Keratinocyte (primary cell): Measurements from ENCODE around the gene TRDN. TPM values are rescaled to one million over a fixed set of nuclear protein-coding genes. Genes with fewer than 3 reads are reported as not detected.

Source experiments
- DNase-seq: peaks from one replicate; pipeline ENCODE4 v3.0.0-alpha.2; 2011; ENCODE audit warnings: low read depth, missing footprints, low spot score
- FAIRE-seq: peaks from 2 replicates; lab custom pipeline; 2011; peaks lifted over from hg19 to GRCh38; lab: Jason Lieb, UNC
- H2AFZ ChIP-seq: 2 replicates; pipeline ENCODE4 v1.6.0; 2012; ENCODE audit warnings: low read length, control low read depth, inconsistent platforms; ENCODE audit not compliant: control insufficient read depth
- H3K27ac ChIP-seq: 2 replicates; pipeline ENCODE4 v1.5.1; 2011; ENCODE audit warnings: low read length; ENCODE audit not compliant: control insufficient read depth, insufficient read depth
- H3K27me3 ChIP-seq: 3 replicates; pipeline ENCODE4 v1.6.0; 2011; ENCODE audit warnings: low read length; ENCODE audit not compliant: control insufficient read depth, insufficient read depth; ENCODE audit errors: extremely low read depth
- H3K36me3 ChIP-seq, 2 experiments: 2 replicates in 1 of 2; 3 replicates in 1 of 2; pipeline ENCODE4 v1.5.1; 2011; ENCODE audit warnings: low read length in 2 of 2, mild to moderate bottlenecking in 1 of 2; ENCODE audit not compliant: control insufficient read depth in 2 of 2, insufficient read depth in 2 of 2; ENCODE audit errors: extremely low read depth in 1 of 2
- H3K4me1 ChIP-seq: 3 replicates; pipeline ENCODE4 v1.5.1; 2011; ENCODE audit warnings: low read length; ENCODE audit not compliant: control insufficient read depth, insufficient read depth; ENCODE audit errors: extremely low read depth
- H3K4me2 ChIP-seq: 3 replicates; pipeline ENCODE4 v1.6.0; 2011; ENCODE audit warnings: low read depth, low read length; ENCODE audit not compliant: control insufficient read depth, insufficient read depth; ENCODE audit errors: extremely low read depth
- H3K4me3 ChIP-seq, 3 experiments: fragments of 200-600 bp in 1 of 3; sonication (generic) in 1 of 3; 2 replicates in 2 of 3; 3 replicates in 1 of 3; pipeline ENCODE4 v1.5.1; 2011 to 2016; ENCODE audit warnings: low read length in 3 of 3, mild to moderate bottlenecking in 3 of 3, control low read depth in 2 of 3, inconsistent platforms in 1 of 3, low read depth in 1 of 3, mixed read lengths in 1 of 3, mixed run types in 1 of 3, moderate library complexity in 1 of 3; ENCODE audit not compliant: control insufficient read depth in 2 of 3, insufficient read depth in 2 of 3; ENCODE audit errors: extremely low read depth in 1 of 3
- H3K79me2 ChIP-seq: 2 replicates; pipeline ENCODE4 v1.6.0; 2012; ENCODE audit warnings: low read length; ENCODE audit not compliant: control insufficient read depth, insufficient read depth
- H3K9ac ChIP-seq: 3 replicates; pipeline ENCODE4 v1.6.0; 2011; ENCODE audit warnings: low read length; ENCODE audit not compliant: control insufficient read depth, insufficient read depth; ENCODE audit errors: extremely low read depth
- H3K9me1 ChIP-seq: 3 replicates; pipeline ENCODE4 v1.6.0; 2011; ENCODE audit warnings: low read length; ENCODE audit not compliant: control insufficient read depth, insufficient read depth; ENCODE audit errors: extremely low read depth
- H3K9me3 ChIP-seq: 2 replicates; pipeline ENCODE4 v1.5.1; 2012; ENCODE audit warnings: low read depth, low read length; ENCODE audit not compliant: control insufficient read depth
- H4K20me1 ChIP-seq: 3 replicates; pipeline ENCODE4 v1.6.0; 2011; ENCODE audit warnings: low read length; ENCODE audit not compliant: control insufficient read depth, insufficient read depth; ENCODE audit errors: extremely low read depth
- EZH2 ChIP-seq: IDR thresholded peaks from one replicate; pipeline ENCODE4 v1.6.1; 2012; ENCODE audit warnings: inconsistent platforms, mild to moderate bottlenecking, low read length, moderate library complexity
- dilution Hi-C: fragments of 300-500 bp; cut with MboI; formaldehyde crosslinking; loops from one replicate; pipeline ENCODE4 v1.7.0; 2020; ENCODE audit warnings: low sequenced_read_pairs; ENCODE audit not compliant: extremely low pct_ligation_motif_present
- polyA plus RNA-seq, 5 experiments: library from polyadenylated mRNA; depleted of rRNA in 3 of 5; stranded (reverse) in 3 of 5; stranded (forward) in 1 of 5; unstranded in 1 of 5; fragments of >200 nt; gene quantifications; 1 replicate in 1 of 5; 2 replicates in 3 of 5; 3 replicates in 1 of 5; pipeline versions ENCODE4 v1.2.1 to v1.2.3, GENCODE V29; 2011 to 2012; ENCODE audit warnings: missing spikeins in 2 of 5, low read depth in 1 of 5, low replicate concordance in 1 of 5
- TF ChIP-seq, protein P1 (sequence below), 3 experiments: IDR thresholded peaks in 1 of 3; conservative IDR thresholded peaks in 1 of 3; optimal IDR thresholded peaks in 1 of 3; 2 replicates in 2 of 3; 3 replicates in 1 of 3; pipeline versions ENCODE3 to v1.5.1; 2011; ENCODE audit warnings: low read length in 3 of 3, mild to moderate bottlenecking in 3 of 3, moderate library complexity in 2 of 3, control low read depth in 1 of 3, inconsistent platforms in 1 of 3; ENCODE audit not compliant: insufficient read depth in 2 of 3; ENCODE audit errors: extremely low read depth in 1 of 3

The TRDN gene
- polyA plus RNA-seq, 1 donor (not counting 4 experiments of a cell fraction or from before 2014, with no cell fraction given) = not detected

DNA sequence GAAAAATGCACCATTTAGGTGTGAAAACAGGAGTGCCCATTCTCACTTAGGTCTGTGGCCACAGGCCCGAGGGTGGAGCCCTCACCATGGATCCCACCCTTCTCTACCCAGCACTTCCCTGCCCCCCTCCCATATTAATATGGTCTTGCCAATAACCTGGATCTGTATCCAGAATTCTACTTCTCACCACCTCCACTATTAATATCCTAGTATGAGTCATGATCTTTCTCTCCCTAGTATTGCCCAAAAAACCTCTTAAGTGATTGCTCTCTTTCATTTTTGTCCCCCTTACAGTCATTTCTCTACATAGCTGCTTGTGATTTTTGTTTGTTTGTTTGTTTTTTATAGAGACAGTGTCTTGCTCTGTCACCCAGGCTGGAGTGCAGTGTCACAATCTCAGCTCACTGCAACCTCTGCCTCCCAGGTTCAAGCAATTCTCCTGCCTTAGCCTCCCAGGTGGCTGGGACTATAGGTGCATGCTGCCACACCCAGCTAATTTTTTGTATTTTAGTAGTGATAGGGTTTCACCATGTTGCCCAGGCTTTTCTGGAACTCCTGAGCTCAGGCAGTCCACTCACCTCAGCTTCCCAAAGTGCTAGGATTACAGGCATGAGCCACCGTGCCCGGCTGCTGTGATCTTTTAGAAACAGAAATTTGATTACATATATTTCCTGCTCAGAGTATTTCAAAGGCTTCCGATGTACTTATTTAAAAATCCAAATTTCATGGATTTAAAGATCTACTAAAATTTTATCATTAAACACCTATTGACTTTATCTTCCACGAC lies 24.5 kb upstream of the TRDN start:
- no peaks in the 10 kb centered on the region for H3K9me1 ChIP-seq

DNA sequence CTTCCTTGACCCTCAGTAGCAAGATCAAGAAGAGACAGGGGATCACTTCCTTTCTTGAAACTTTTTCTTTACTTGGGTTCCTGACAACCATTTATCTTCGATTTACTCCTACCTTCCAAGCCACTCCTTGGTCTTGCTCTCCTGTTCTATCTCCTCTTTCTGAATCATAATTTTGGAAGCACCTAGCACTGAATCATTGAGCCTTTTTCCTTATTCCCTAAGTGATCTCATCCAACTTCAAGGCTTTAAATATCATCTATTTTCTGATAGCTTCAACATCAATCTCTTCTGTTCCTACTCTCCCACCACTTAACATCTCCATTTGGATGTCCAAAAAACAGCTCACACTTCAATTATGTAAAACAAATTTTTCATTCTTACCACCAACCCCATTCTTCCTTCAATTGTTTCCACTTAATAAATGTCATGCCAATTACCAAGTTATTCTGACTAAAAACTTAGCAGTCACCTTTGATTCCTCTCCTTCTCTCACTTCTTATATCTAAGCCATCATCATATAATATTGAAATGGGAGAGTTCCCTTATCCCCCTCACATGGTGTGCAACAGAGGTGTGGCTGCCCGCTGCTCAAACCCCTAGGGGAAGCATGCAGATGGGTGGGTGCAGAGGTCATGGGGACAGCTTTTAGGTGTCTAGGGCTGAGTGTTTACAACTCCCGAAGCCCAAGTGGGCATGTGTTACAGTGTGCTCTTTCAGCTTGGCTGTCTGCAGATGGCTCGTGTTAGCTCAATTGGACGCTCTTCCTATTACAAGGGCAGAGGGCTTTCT lies 23.4 kb upstream of the TRDN start:
- H3K9ac ChIP-seq = no peak overlapping the region
- H3K27ac ChIP-seq = no peak overlapping the region
- H3K9me1 ChIP-seq = no peaks in the 10 kb centered on the region
- no peak overlapping the region for H3K4me2 ChIP-seq
- H3K9me3 ChIP-seq = no peaks in the 10 kb centered on the region
- H2AFZ ChIP-seq = no peak overlapping the region
- no peak for DNase-seq
- no peak overlapping the region for H3K4me3 ChIP-seq
- dilution Hi-C loops = no loop called here
- H3K4me1 ChIP-seq = no peaks in the 10 kb centered on the region
- no peaks in the 10 kb centered on the region for H3K36me3 ChIP-seq
- no peaks in the 10 kb centered on the region for H3K79me2 ChIP-seq
- no peak for FAIRE-seq
- TF ChIP-seq, protein P1, sequence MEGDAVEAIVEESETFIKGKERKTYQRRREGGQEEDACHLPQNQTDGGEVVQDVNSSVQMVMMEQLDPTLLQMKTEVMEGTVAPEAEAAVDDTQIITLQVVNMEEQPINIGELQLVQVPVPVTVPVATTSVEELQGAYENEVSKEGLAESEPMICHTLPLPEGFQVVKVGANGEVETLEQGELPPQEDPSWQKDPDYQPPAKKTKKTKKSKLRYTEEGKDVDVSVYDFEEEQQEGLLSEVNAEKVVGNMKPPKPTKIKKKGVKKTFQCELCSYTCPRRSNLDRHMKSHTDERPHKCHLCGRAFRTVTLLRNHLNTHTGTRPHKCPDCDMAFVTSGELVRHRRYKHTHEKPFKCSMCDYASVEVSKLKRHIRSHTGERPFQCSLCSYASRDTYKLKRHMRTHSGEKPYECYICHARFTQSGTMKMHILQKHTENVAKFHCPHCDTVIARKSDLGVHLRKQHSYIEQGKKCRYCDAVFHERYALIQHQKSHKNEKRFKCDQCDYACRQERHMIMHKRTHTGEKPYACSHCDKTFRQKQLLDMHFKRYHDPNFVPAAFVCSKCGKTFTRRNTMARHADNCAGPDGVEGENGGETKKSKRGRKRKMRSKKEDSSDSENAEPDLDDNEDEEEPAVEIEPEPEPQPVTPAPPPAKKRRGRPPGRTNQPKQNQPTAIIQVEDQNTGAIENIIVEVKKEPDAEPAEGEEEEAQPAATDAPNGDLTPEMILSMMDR (optimal IDR thresholded peaks at IDR 0.05 in 1 of 3, IDR thresholded peaks at IDR 0.05 in 1 of 3, conservative IDR thresholded peaks at IDR 0.05 in 1 of 3; ENCODE audit: extremely low read depth in 1 of 3, insufficient read depth in 2 of 3, low read length in 3 of 3) = no peak
- no peak for TF ChIP-seq EZH2
- no peaks in the 10 kb centered on the region for H4K20me1 ChIP-seq
- no peaks in the 10 kb centered on the region for H3K27me3 ChIP-seq

More for the DNA sequence above, 24.5 kb upstream of the TRDN start:
- no peak overlapping the region for H3K27ac ChIP-seq
- no peaks in the 10 kb centered on the region for H3K36me3 ChIP-seq
- DNase-seq (no peak), FAIRE-seq (no peak)
- no peaks in the 10 kb centered on the region for H4K20me1 ChIP-seq
- dilution Hi-C loops = no loop called here
- H3K9me3 ChIP-seq = no peaks in the 10 kb centered on the region
- H3K4me2 ChIP-seq = no peak overlapping the region
- H3K27me3 ChIP-seq = no peaks in the 10 kb centered on the region
- H3K4me3 ChIP-seq = no peak overlapping the region
- H2AFZ ChIP-seq = no peak overlapping the region
- H3K4me1 ChIP-seq = no peaks in the 10 kb centered on the region
- TF ChIP-seq, protein P1 (optimal IDR thresholded peaks at IDR 0.05 in 1 of 3, IDR thresholded peaks at IDR 0.05 in 1 of 3, conservative IDR thresholded peaks at IDR 0.05 in 1 of 3; ENCODE audit: extremely low read depth in 1 of 3, insufficient read depth in 2 of 3, low read length in 3 of 3) = no peak
- no peak for TF ChIP-seq EZH2
- no peak overlapping the region for H3K9ac ChIP-seq
- no peaks in the 10 kb centered on the region for H3K79me2 ChIP-seq
